Measurements from ENCODE around the gene HNRNPA2B1.

DNA sequence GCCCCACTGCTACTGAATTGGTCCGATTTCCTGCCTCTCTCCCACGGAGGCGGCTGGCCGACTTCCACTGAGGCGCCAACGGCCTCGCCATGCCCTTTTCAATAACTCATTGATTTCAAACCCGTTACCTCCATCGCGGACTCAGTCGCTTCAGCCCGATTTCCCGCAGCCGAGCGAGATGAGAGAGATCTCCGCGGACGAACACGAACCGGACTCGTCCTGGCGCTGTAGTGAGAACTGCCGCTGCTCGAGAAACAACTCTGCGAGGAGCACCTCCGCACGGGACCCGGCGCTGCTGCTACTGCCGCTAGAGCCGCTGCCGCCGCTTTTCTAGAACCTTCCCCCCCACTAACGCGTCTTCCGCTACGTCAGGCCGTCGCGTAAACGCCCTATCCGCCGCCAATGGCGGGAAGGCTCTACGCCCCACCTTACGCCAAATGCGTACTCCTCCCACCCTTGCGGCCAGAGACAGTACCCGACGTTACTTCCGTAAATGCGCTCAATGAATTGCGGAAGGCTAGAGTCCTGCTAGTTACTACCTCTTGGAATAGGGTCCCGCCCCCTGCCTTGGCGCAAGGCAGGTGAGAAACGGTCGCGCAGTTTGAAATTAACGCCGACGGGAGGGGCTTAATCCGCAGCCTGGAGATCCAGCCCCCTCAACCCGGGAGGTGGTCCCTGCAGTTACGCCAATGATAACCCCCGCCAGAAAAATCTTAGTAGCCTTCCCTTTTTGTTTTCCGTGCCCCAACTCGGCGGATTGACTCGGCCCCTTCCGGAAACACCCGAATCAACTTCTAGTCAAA, at the start of gene HNRNPA2B1:
- TF ChIP-seq CTCF (IDR thresholded peaks at IDR 0.05; ENCODE audit: insufficient read depth, low read length, poor library complexity, severe bottlenecking) = no peak
- no peak for TF ChIP-seq EZH2phosphoT487 (conservative IDR thresholded peaks at IDR 0.05; ENCODE audit: low read length)

Data from SU-DHL-6 (cell line).